HG02798 (cell line): ENCODE results near the gene MARCHF10.
"Not testable (repeated sequence)": the region's sequence is repeated elsewhere in the genome, so short reads cannot be mapped to it uniquely, and the experiment has no call there.

Source experiments
- ATAC-seq: cut with Tn5 transposase; IDR thresholded peaks from one replicate; pipeline ENCODE4 v1.9.1; 2021; ENCODE audit warnings: mild to moderate bottlenecking; ENCODE audit not compliant: unreplicated experiment, poor library complexity

The MARCHF10 gene

GRCh38 chr17:62807812-62808575, at the start of gene MARCHF10:
Gene MARCHF10 (minus strand): TSS chr17:62808314. CDS start chr17:62801735, 6,579 bp downstream.
- ATAC-seq = no peak

DNA sequence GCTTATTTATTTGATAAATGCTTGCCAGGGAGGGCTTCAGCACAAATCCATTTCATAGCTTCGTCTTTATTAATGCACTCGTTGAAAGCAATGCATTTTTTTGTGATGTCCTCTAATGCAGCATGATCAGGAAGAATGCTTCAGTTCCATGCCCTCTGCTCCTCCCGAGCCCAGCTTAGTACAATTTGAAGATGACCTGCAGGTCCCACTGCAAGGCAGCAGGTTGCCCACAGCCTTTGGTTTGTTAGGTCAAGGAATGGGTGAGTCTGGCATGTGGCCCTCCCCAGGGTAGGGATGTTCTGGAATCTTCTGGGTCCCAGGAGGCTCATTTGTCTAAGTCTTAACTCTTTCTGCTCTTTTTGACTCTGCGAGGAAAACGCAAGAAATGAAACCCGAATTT, 49.4 kb upstream of the MARCHF10 start:
- no peak for ATAC-seq

GRCh38 chr17:62856594-62856993, 48.5 kb upstream of the MARCHF10 start:
- no peak for ATAC-seq

GRCh38 chr17:62855156-62855555, 47.0 kb upstream of the MARCHF10 start:
- no peak for ATAC-seq

DNA sequence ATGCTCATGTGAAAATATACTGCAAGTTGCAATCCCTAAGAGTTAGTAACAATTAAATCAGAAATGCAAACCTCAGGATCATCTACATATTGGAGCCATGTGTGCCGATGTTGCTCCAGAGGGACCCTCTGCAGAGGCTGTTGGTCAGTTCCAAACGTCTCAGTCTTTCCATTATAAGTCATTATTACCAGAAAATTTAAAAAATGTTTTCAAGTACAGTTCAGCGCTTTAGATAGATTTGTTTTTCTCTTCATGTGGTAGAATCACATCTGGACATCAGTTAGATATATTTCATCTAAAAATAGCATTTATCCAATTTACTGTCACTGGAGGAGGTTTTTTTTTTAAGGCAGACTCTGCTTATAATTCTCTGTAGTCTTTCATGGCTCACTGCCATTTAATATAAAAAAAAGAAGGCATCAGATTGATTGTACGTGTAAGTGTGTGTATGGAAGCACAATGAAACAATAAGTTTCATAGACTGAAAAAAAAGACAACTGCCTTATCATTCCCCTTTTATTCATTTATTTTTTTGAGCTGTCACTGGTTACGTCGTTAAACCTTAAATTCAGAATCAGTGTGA, 46.1 kb upstream of the MARCHF10 start:
- ATAC-seq = no peak

DNA sequence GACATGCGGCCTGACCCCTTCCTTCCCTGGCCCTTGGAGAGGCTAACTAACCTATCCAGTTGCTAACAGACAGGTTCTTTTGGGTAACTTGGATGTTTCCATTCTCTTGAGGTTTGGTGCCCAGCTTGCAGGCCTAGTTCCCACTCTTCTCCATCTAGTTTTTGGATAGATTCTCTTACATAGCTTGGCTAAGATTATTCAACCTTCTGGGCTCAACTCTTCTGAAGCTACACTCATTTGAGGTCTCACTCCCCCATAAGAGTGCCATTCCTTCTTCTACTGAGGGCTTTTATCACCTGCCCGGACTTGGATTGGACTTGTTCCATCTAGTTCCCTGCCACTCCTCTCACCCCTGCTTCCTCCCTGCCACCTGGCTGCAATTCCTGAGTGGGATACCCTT, 44.1 kb upstream of the MARCHF10 start:
- ATAC-seq = no peak

DNA sequence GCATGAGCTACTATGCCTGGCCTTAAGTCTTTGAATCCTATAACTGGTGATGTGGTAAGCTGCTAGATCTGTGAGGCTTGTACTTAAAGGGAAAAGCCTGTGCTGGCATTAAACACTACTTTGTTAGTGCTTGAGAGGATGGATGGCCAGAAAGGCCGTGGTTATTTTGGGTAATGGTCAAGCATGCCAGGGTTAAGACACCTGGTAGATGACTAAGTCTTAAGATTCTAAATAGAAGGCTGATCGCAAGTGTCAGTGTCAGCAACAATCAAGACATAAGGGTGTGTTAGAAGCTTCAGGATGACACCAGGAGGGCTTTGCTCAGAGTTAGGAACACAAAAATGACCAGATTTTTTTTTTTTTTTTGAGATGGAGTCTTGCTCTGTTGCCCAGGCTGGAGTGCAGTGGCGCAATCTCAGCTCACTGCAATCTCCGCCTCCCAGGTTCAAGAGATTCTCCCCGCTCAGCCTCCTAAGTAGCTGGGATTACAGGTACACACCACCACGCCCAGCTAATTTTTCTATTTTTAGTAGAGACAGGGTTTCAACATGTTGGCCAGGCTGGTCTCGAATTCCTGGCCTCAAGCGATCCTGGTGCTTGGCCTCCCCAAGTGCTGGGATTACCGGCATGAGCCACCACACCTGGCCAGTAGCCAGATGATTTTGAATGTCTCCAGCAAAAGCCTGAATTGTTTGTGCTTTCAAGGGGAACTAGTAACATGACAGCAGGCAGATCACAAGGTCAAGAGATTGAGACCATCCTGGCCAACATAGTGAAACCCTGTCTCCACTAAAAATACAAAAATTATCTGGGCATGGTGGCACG, 41.7 kb upstream of the MARCHF10 start:
- ATAC-seq = not testable (repeated sequence)

DNA sequence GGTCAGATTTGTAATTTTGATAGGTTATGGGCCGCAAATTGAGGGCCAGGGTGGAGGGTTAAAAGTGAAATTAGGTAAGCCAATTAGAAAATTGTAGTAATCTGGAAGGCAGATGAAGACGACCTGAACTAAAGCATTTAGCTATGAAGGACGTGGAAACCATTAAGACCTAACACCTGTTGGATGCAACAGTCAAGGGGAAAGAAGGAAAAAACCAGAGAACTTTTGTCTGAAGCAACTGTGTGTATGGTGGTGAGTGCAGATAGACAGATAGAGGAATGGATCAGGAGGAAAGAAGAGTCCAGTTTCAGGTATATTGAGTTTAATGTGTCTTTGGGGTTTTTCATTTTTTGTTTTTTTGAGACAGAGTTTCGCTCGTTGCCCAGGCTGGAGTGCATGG, 40.2 kb upstream of the MARCHF10 start:
- ATAC-seq = no peak

- ATAC-seq = no peak
Observed at GRCh38 chr17:62847426-62847825, 39.3 kb upstream of the MARCHF10 start.

DNA sequence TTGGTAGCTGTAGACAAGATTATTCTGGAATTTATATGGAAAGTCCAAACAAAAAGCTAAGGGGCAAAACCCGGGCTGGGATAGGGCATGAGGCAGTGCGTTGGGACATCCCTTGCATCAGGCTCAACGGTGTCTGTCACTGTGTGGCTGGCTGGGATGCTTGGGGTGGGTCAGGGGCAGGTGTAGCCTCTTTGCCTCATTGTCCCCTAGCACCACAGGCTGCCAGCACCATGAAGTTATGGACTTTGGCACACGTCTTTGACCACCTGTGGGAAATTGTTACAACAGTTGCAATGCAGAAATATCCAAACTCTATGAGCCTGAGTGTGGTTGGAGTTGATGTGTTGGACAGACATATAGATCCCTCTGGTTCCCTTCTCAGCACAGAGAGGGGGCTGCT, 32.8 kb upstream of the MARCHF10 start:
- ATAC-seq = no peak

- ATAC-seq = not testable (repeated sequence)
Observed at GRCh38 chr17:62833816-62834215, 25.7 kb upstream of the MARCHF10 start.

DNA sequence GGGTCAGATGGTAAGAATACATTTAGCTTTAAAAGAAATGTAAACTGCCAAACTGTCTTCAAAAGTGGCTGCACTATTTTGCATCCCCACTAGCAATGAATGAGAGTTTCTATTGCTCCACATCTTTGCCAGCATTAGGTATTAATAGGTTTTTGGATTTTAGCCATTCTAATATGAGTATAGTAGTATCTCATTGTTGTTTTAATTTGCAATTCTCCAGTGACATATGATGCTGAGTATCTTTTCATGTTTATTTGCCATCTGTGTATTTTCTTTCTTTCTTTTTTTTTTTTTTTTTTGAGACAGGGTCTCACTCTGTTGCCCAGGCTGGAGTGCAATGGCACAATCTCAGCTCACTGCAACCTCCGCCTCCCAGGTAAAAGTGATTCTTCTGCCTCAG, 24.3 kb upstream of the MARCHF10 start:
- no peak for ATAC-seq

DNA sequence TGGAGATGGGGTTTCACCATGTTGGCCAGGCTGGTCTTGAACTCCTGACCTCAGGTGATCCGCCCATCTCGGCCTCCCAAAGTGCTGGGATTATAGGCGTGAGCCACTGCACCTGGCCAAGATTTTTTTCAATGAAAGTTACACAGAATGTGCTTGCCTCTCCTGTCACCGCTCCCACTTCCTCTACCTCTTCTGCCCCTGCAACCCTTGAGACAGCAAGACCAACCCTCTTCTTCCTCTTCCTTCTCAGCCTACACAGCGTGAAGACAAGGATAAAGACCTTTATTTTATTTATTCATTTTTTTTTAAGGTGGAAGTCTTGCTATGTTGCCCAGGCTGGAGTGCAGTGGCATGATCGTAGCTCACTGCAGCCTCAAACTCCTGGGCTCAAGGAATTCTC, 23.0 kb upstream of the MARCHF10 start:
- not testable (repeated sequence) for ATAC-seq

GRCh38 chr17:62827746-62828485, 19.8 kb upstream of the MARCHF10 start:
- ATAC-seq = no peak

- ATAC-seq = no peak
Observed at GRCh38 chr17:62826956-62827355, 18.8 kb upstream of the MARCHF10 start.

DNA sequence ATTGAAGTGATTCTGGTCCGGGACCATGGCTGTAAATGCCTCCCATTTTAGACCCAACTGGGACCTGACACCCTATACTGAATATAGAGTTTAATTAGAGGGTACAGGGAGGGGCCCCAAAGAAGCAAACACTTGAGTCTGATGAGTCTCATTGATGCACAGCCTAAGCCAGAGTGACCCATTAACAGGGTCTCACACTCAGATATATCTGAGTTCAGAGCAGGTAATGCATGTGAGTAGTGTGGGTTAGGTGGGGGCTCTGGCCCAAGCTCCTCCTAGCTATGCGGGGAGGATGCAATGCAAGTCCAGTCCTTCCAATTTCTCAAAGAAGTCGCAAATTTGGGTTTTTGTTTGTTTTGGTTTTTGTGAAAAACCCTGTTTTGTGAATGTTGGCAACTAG, 17.1 kb upstream of the MARCHF10 start:
- ATAC-seq = no peak

GRCh38 chr17:62824290-62825131, 16.4 kb upstream of the MARCHF10 start:
- no peak for ATAC-seq

DNA sequence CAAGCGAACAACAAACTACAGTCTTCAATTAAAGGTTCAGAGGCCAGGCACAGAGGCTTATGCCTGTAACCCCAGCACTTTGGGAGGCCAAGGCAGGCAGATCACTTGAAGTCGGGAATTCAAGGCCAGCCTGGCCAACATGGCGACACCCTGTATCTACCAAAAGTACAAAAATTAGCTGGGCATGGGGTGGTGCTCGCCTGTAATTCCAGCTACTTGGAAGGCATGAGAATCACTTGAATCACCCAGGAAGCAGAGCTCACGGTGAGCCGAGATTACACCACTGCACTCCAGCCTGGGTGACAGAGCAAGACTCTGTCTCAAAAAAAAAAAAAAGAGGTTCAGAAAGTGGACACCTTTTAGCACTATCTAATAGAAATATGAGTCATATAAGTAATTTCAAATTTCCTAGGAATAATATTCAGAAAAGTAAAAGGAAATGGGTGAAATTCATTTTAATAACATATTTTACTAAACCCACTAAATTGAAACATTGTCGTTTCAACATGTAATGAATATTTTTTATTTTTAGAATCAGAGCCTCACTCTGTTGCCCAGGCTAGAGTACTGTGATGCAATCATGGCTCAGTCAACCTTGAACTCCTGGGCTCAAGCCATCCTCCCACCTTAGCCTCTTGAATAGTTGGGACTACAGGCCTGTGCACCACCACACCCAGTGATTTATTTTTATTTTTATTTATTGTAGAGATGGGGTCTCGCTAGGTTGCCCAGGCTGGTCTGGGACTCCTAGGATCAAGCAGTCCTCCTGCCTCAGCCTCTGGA, 15.2 kb upstream of the MARCHF10 start:
- ATAC-seq = no peak
